Right lung (tissue), 5 donors: ENCODE results near the gene IPCEF1. TPM values are rescaled to one million over a fixed set of nuclear protein-coding genes. Genes with fewer than 3 reads are reported as not detected.

ENCODE experiments used
- polyA plus RNA-seq, 5 donors: library from polyadenylated mRNA; unstranded; fragments of 120-200 nt; gene quantifications; one replicate each; pipeline versions ENCODE4 v1.2.1 to v1.2.3, GENCODE V29; 2013; ENCODE audit warnings: inconsistent platforms in 1 of 5, low replicate concordance in 1 of 5; ENCODE audit not compliant: insufficient read length in 5 of 5, insufficient read depth in 1 of 5

IPCEF1 gene
- polyA plus RNA-seq, 5 donors: 3.4 to 6.8 (median 4.3) TPM

Other genes with a start within 250 kb of the IPCEF1 start
- gene CNKSR3, start 153.9 kb upstream of the IPCEF1 start, polyA plus RNA-seq: 10 to 100 TPM; 24.3 to 33.2 (median 29.3) TPM